T-helper 2 cell treated with Interferon-gamma antibody and Interleukin-4, amounts not matched to agents 100 ng/mL and 5 ng/mL, for 36 hours (primary cell): Measurements from ENCODE around the gene NANOS3. TPM values are rescaled to one million over a fixed set of nuclear protein-coding genes. Genes with fewer than 3 reads are reported as not detected.
"Not testable (repeated sequence)": the region's sequence is repeated elsewhere in the genome, so short reads cannot be mapped to it uniquely, and the experiment has no call there.

ENCODE experiments used
- intact Hi-C: fragments of 100-400 bp; cut with micrococcal nuclease; formaldehyde crosslinking; loops from one replicate; pipeline ENCODE4 v1.15.1; 2023
- total RNA-seq: library from RNA; stranded (reverse); gene quantifications from 2 replicates; pipeline ENCODE4 v1.2.3, GENCODE V29; 2022

NANOS3 gene
- total RNA-seq, 1 donor from 2014 or later, result 0.70 TPM

- intact Hi-C loops, result no loop called here
These were observed 37.8 kb downstream of the NANOS3 start for GRCh38 chr19:13914777-13915176.

DNA sequence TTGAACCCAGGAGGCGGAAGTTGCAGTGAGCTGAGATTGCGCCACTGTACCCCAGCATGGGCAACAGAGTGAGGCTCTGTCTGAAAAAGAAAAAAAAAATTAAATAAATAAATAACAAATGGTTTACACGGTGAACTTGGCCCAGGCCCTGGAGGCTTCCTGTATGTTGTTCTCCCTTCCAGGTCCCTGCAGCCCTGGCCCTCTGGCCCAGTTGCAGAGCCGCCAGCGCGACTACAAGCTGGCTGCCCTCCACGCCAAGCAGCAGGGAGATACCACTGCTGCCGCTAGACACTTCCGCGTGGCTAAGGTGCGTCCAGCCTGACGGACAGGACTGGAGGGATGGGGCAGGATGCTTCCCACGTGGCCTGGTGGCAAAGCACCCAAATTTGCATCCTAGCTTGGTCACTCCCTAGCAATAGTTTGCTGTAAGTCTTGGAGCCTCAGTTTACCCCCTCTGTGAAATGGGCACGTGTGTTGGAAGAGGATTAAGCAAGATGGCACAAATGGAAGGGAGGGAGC is 41.0 kb downstream of the NANOS3 start:
- intact Hi-C loops, result no loop called here

GRCh38 chr19:13918726-13919411 is 41.9 kb downstream of the NANOS3 start:
- intact Hi-C loops, result no loop called here

- intact Hi-C loops, result no loop called here
These were observed 43.6 kb downstream of the NANOS3 start for GRCh38 chr19:13920524-13920923.

- intact Hi-C loops, result no loop called here
These were observed 44.2 kb downstream of the NANOS3 start for GRCh38 chr19:13920940-13921747.

DNA sequence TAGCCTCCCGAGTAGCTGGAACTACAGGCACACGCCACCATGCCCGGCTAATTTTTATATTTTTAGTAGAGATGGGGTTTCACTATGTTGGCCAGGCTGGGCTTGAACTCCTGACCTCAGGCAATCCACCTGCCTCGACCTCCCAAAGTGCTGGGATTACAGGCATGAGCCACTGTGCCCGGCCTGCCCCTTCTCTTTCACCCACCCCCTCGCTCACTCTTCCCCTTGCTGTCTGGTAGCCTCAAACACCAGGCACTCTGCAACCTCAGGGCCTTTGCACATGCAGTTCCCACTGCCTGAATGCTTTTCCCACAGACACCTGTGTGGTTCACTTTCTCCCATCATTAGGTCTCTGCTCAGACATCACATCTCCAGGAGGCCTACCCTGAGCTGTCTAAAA is 45.2 kb downstream of the NANOS3 start:
- intact Hi-C loops, result not testable (repeated sequence)

DNA sequence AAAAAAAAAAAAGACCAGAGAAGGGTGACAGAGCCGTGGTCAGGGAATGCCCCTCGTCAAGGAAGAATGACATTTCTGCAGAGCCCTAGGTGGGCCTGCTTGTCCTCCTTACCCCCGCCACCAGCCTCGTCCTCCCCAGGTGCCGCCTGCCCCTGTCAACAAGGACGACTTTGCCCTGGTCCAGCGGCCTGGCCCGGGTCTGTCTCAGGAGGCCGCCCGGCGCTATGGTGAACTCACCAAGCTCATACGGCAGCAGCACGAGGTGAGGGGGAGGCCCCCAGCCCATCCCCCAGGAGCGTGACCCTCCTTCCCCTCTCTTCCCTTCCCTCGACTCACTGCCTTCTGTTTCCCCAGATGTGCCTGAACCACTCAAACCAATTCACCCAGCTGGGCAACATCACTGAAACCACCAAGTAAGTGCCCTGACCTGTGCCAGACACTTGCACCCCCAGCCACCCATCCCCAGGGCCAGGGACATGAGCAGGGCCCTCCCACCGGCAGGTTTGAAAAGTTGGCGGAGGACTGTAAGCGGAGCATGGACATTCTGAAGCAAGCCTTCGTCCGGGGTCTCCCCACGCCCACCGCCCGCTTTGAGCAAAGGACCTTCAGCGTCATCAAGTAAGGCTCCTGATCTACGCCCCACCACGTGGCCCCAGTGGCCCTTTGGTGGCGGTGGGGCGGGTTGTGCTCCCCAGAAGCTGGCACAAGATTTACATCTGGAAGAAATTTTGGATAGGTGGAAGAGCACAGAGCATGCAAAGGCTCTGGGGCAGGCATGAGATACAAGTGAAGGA is 46.5 kb downstream of the NANOS3 start:
- intact Hi-C loops, result no loop called here

GRCh38 chr19:13926010-13926409 is 49.1 kb downstream of the NANOS3 start:
- intact Hi-C loops, result no loop called here

GRCh38 chr19:13926715-13927114 is 49.8 kb downstream of the NANOS3 start:
- intact Hi-C loops, result no loop called here

- intact Hi-C loops, result no loop called here
These were observed 52.4 kb downstream of the NANOS3 start for GRCh38 chr19:13929340-13929739.

DNA sequence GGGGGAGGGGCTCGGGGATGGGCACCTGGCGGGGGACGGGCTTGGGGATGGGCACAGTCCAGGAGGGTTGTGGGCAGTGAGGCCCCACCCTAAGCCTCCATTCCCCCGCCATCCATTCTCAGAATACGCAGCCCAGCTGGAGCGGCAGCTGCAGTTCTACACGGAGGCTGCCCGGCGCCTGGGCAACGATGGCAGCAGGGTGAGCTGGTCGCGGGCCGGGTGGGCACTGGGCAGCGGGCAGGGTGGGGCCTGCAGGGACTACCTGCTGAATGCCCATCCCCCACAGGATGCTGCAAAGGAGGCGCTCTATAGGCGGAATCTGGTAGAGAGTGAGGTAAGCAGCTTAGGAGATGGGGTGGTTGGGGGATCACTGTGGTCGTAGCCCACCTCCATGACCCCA is 53.0 kb downstream of the NANOS3 start:
- intact Hi-C loops, result no loop called here

Other genes with a start within 250 kb of the NANOS3 start
- gene MRI1, start 112.6 kb upstream of the NANOS3 start, total RNA-seq, result 43.8 and 45.9 TPM in 2 replicates
- gene C19orf53, start 102.7 kb upstream of the NANOS3 start, total RNA-seq, result 103 and 106 TPM in 2 replicates
- 5.2 and 5.5 TPM in 2 replicates for gene ZSWIM4, start 81.7 kb upstream of the NANOS3 start, total RNA-seq
- 10.5 and 11.3 TPM in 2 replicates for gene BRME1, start 29.0 kb downstream of the NANOS3 start, total RNA-seq
- 35.7 and 37.2 TPM in 2 replicates for gene CC2D1A, start 29.1 kb downstream of the NANOS3 start, total RNA-seq
- gene PODNL1, start 61.3 kb downstream of the NANOS3 start, total RNA-seq, result 0.30 TPM in 1 of 2 replicates, not detected in the other
- 70.3 and 71.9 TPM in 2 replicates for gene DCAF15, start 75.4 kb downstream of the NANOS3 start, total RNA-seq
- 16.1 and 16.2 TPM in 2 replicates for gene RFX1, start 129.2 kb downstream of the NANOS3 start, total RNA-seq
- gene RLN3, start 151.0 kb downstream of the NANOS3 start, total RNA-seq, result not detected in 2 replicates
- 90.2 and 91.1 TPM in 2 replicates for gene IL27RA, start 154.6 kb downstream of the NANOS3 start, total RNA-seq
- 0.30 TPM in 1 of 2 replicates, not detected in the other for gene PALM3, start 184.9 kb downstream of the NANOS3 start, total RNA-seq
- gene MISP3, start 195.7 kb downstream of the NANOS3 start, total RNA-seq, result 2.1 TPM in 2 replicates
- 0.30 and 0.39 TPM in 2 replicates for gene C19orf67, start 208.6 kb downstream of the NANOS3 start, total RNA-seq
- gene SAMD1, start 213.6 kb downstream of the NANOS3 start, total RNA-seq, result 103 and 104 TPM in 2 replicates
- gene PRKACA, start 240.6 kb downstream of the NANOS3 start, total RNA-seq, result 65.4 and 67.4 TPM in 2 replicates